GM23338 (cell line): Measurements from ENCODE around the gene EHD4. TPM values are rescaled to one million over a fixed set of nuclear protein-coding genes. Genes with fewer than 3 reads are reported as not detected.

ENCODE experiments used
- ATAC-seq: fragments of 200-7000 bp; cut with Tn5 transposase; 3 replicates; pipeline ENCODE4 v1.9.1; 2020
- DNase-seq: peaks from one replicate; pipeline ENCODE4 v3.0.0-alpha.2; 2015; ENCODE audit warnings: low spot score
- H2AFZ ChIP-seq: fragments of 200-600 bp; sonication (generic); 2 replicates; pipeline ENCODE4 v1.8.0; 2016; ENCODE audit warnings: antibody characterized with exemption, mild to moderate bottlenecking, moderate library complexity
- H3F3A ChIP-seq: fragments of 200-600 bp; sonication (generic); replicated peaks from 2 replicates; pipeline ENCODE4 v1.8.0; 2017; ENCODE audit warnings: antibody characterized with exemption, mixed run types, low read depth
- H3K27ac ChIP-seq: fragments of 200-600 bp; sonication (generic); 2 replicates; pipeline ENCODE4 v1.6.1; 2016; ENCODE audit warnings: low read depth
- H3K27me3 ChIP-seq: fragments of 200-600 bp; sonication (generic); 2 replicates; pipeline ENCODE4 v1.8.0; 2016; ENCODE audit warnings: mild to moderate bottlenecking, mixed run types, moderate library complexity; ENCODE audit not compliant: insufficient read depth
- H3K36me3 ChIP-seq: fragments of 200-600 bp; sonication (generic); 2 replicates; pipeline ENCODE4 v1.8.0; 2016; ENCODE audit warnings: mild to moderate bottlenecking; ENCODE audit not compliant: insufficient read depth
- H3K4me1 ChIP-seq: fragments of 200-600 bp; sonication (generic); 2 replicates; pipeline ENCODE4 v1.8.0; 2016; ENCODE audit warnings: mild to moderate bottlenecking, moderate library complexity; ENCODE audit not compliant: insufficient read depth
- H3K4me2 ChIP-seq: fragments of 200-600 bp; sonication (generic); 2 replicates; pipeline ENCODE4 v1.7.1; 2017; ENCODE audit warnings: mixed run types
- H3K4me3 ChIP-seq: fragments of 200-600 bp; sonication (generic); 2 replicates; pipeline ENCODE4 v1.6.1; 2016; ENCODE audit warnings: mixed run types
- H3K79me2 ChIP-seq: fragments of 200-600 bp; sonication (generic); replicated peaks from 2 replicates; pipeline ENCODE4 v1.8.0; 2017; ENCODE audit warnings: mild to moderate bottlenecking; ENCODE audit not compliant: insufficient read depth
- H3K9me2 ChIP-seq: fragments of 200-600 bp; sonication (generic); 2 replicates; pipeline ENCODE4 v1.8.0; 2017; ENCODE audit not compliant: insufficient read depth
- H4K20me1 ChIP-seq: fragments of 200-600 bp; sonication (generic); replicated peaks from 2 replicates; pipeline ENCODE4 v1.8.0; 2017; ENCODE audit warnings: mild to moderate bottlenecking; ENCODE audit not compliant: insufficient read depth
- H3K27ac Mint-ChIP-seq: 2 replicates; pipeline ENCODE4 v1.8.0; 2020; ENCODE audit warnings: inconsistent platforms, mild to moderate bottlenecking, moderate library complexity, mixed read lengths
- H3K27me3 Mint-ChIP-seq: 3 replicates; pipeline ENCODE4 v1.8.0; 2022; ENCODE audit warnings: low read depth, mild to moderate bottlenecking, moderate library complexity, mixed read lengths, inconsistent platforms; ENCODE audit not compliant: insufficient read depth, poor library complexity
- H3K36me3 Mint-ChIP-seq: 3 replicates; pipeline ENCODE4 v1.8.0; 2021; ENCODE audit warnings: low read depth, mild to moderate bottlenecking, inconsistent platforms, moderate library complexity, mixed read lengths
- H3K4me1 Mint-ChIP-seq: 3 replicates; pipeline ENCODE4 v1.8.0; 2020; ENCODE audit warnings: mild to moderate bottlenecking, inconsistent platforms, mixed read lengths
- H3K4me3 Mint-ChIP-seq: 3 replicates; pipeline ENCODE4 v1.8.0; 2021; ENCODE audit warnings: moderate library complexity, mild to moderate bottlenecking, inconsistent platforms, mixed read lengths
- H3K9me3 Mint-ChIP-seq: 3 replicates; pipeline ENCODE4 v1.8.0; 2020; ENCODE audit warnings: moderate library complexity, mild to moderate bottlenecking, inconsistent platforms, mixed read lengths
- EZH2 ChIP-seq: fragments of 200-600 bp; sonication (generic); IDR thresholded peaks from one replicate; pipeline ENCODE4 v1.8.0; 2017; ENCODE audit warnings: antibody characterized with exemption, mild to moderate bottlenecking, low read depth; ENCODE audit not compliant: unreplicated experiment
- EZH2phosphoT487 ChIP-seq: fragments of 200-600 bp; sonication (generic); IDR thresholded peaks from one replicate; pipeline ENCODE4 v1.8.1; 2018; ENCODE audit warnings: antibody characterized with exemption; ENCODE audit not compliant: unreplicated experiment
- JUNB ChIP-seq: IDR thresholded peaks from one replicate; pipeline ENCODE4 v1.6.1; 2016; ENCODE audit warnings: antibody characterized with exemption; ENCODE audit not compliant: unreplicated experiment
- STAT1 ChIP-seq: IDR thresholded peaks from one replicate; pipeline ENCODE4 v1.6.1; 2016; ENCODE audit warnings: antibody characterized with exemption; ENCODE audit not compliant: unreplicated experiment
- ZNF114 ChIP-seq: fragments of 250-450 bp; sonication (Bioruptor Pico); IDR thresholded peaks from 2 replicates; pipeline ENCODE4 v1.5.0; 2020; ENCODE audit warnings: mild to moderate bottlenecking, moderate library complexity
- ZNF331 ChIP-seq: fragments of 250-450 bp; sonication (Bioruptor Pico); IDR thresholded peaks from 2 replicates; pipeline ENCODE4 v1.5.0; 2020; ENCODE audit warnings: low read depth, mild to moderate bottlenecking, moderate library complexity
- polyA plus RNA-seq: library from polyadenylated mRNA; unstranded; fragments of >200 nt; fragmentation: Nextera tagmentation; extraction: Ambion mirVana; gene quantifications from 2 replicates; pipeline ENCODE4 v1.2.1, GENCODE V29; 2016
- total RNA-seq: library from RNA; depleted of rRNA; stranded (reverse); fragments of >200 nt; shearing (Covaris generic); gene quantifications from 2 replicates; pipeline ENCODE4 v1.2.3, GENCODE V29; 2014
- TF ChIP-seq, protein P1 (sequence below): IDR thresholded peaks from one replicate; pipeline ENCODE4 v1.6.1; 2018; ENCODE audit warnings: antibody characterized with exemption; ENCODE audit not compliant: unreplicated experiment
- TF ChIP-seq, protein P2 (sequence below), 2 experiments: fragments of 200-600 bp in 1 of 2; sonication (generic) in 1 of 2; conservative IDR thresholded peaks; 2 replicates each; pipeline versions ENCODE4 v1.5.1 to v1.6.1; 2016 to 2017; ENCODE audit warnings: antibody characterized with exemption in 2 of 2, low read depth in 2 of 2, mild to moderate bottlenecking in 2 of 2, moderate library complexity in 1 of 2
- TF ChIP-seq, protein P3 (sequence below): IDR thresholded peaks from 2 replicates; pipeline ENCODE4 v1.6.1; 2016; ENCODE audit warnings: antibody characterized with exemption

Gene EHD4
- total and polyA plus RNA-seq, 2 experiments from 2014 or later = 13.0 to 31.0 TPM

DNA sequence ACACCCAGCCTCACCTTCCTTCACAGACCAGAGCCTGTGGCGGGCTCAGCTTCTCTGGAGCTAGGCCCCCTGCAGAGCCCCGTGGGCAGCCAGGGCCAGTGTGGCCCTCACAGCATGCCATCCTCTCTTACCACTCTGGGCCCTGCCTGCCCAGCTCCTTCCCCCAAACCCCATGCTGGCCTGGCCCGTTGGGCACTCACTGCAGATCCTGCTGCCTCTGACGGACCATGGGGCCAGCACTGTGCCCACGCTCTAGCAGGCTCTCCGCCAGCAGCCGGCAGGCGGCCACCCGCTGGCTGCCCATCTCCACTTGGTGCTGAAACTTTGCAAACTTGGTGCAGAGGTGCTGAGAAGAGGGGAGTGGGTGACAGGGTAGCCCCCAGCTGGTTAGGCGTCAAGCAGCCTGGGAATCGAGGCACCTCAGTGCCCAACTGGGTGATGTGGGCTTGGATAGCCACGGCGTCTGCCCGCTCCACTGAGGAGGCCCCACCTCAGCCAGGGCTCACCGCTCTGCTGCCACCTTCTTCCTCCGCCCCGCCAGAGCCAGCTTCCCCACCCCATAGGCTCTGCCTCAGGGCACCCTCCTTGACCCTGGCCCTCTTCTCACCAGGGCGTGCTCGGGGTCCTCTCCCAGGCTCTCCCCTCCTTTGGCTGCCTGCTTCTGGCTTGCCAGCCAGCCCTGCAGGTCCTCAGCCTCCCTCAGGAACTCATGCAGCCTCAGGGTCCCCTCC lies 101.0 kb downstream of the EHD4 start:
- no peaks in the 10 kb centered on the region for H3K4me1 ChIP-seq
- ATAC-seq (no peak), DNase-seq (no peak)
- Mint-ChIP-seq H3K4me1 (no peaks in the 10 kb centered on the region; the same call in 2 of the 3 replicates), H3K36me3 (no peaks in the 10 kb centered on the region; the same call in 2 of the 3 replicates), H3K27me3 (peaks cover 20% of the 10 kb centered on the region), H3K4me3 (no peak overlapping the region), H3K27ac (no peak overlapping the region), H3K9me3 (no peaks in the 10 kb centered on the region)
- no peaks in the 10 kb centered on the region for H3F3A ChIP-seq
- TF ChIP-seq ZNF331 = no peak
- TF ChIP-seq, protein P1, sequence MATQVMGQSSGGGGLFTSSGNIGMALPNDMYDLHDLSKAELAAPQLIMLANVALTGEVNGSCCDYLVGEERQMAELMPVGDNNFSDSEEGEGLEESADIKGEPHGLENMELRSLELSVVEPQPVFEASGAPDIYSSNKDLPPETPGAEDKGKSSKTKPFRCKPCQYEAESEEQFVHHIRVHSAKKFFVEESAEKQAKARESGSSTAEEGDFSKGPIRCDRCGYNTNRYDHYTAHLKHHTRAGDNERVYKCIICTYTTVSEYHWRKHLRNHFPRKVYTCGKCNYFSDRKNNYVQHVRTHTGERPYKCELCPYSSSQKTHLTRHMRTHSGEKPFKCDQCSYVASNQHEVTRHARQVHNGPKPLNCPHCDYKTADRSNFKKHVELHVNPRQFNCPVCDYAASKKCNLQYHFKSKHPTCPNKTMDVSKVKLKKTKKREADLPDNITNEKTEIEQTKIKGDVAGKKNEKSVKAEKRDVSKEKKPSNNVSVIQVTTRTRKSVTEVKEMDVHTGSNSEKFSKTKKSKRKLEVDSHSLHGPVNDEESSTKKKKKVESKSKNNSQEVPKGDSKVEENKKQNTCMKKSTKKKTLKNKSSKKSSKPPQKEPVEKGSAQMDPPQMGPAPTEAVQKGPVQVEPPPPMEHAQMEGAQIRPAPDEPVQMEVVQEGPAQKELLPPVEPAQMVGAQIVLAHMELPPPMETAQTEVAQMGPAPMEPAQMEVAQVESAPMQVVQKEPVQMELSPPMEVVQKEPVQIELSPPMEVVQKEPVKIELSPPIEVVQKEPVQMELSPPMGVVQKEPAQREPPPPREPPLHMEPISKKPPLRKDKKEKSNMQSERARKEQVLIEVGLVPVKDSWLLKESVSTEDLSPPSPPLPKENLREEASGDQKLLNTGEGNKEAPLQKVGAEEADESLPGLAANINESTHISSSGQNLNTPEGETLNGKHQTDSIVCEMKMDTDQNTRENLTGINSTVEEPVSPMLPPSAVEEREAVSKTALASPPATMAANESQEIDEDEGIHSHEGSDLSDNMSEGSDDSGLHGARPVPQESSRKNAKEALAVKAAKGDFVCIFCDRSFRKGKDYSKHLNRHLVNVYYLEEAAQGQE = no peak
- TF ChIP-seq, protein P2, sequence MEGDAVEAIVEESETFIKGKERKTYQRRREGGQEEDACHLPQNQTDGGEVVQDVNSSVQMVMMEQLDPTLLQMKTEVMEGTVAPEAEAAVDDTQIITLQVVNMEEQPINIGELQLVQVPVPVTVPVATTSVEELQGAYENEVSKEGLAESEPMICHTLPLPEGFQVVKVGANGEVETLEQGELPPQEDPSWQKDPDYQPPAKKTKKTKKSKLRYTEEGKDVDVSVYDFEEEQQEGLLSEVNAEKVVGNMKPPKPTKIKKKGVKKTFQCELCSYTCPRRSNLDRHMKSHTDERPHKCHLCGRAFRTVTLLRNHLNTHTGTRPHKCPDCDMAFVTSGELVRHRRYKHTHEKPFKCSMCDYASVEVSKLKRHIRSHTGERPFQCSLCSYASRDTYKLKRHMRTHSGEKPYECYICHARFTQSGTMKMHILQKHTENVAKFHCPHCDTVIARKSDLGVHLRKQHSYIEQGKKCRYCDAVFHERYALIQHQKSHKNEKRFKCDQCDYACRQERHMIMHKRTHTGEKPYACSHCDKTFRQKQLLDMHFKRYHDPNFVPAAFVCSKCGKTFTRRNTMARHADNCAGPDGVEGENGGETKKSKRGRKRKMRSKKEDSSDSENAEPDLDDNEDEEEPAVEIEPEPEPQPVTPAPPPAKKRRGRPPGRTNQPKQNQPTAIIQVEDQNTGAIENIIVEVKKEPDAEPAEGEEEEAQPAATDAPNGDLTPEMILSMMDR (conservative IDR thresholded peaks at IDR 0.05; ENCODE audit: low read depth in 2 of 2) = no peak
- H3K36me3 ChIP-seq = no peaks in the 10 kb centered on the region
- no peaks in the 10 kb centered on the region for H3K9me2 ChIP-seq
- no peak overlapping the region for H3K4me3 ChIP-seq
- no peak overlapping the region for H3K27ac ChIP-seq
- H3K4me2 ChIP-seq = no peak overlapping the region
- H3K79me2 ChIP-seq = no peaks in the 10 kb centered on the region
- H2AFZ ChIP-seq = no peak overlapping the region
- H3K27me3 ChIP-seq = no peaks in the 10 kb centered on the region
- no peaks in the 10 kb centered on the region for H4K20me1 ChIP-seq

DNA sequence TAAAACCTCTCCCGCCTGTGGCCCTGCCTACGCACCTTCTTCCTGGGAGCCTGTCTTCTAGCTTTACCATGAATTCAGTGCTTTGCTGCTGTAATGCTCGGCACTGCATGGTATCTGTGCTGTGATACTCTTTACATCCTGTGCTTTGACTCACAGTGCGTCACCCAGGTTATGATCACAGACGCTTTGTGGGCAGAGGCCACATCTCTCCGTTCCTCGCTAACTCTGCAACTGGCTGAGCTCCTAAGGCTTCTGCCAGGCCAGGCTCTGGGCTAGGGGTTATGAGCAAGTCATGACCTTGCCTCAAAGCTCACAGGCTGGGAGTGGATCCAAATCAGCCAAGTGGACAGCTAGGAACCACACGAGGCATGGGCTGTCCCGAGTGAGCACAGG lies 101.7 kb downstream of the EHD4 start:
- Mint-ChIP-seq H3K4me3 (no peak overlapping the region), H3K9me3 (no peaks in the 10 kb centered on the region), H3K27me3 (peaks cover 20% of the 10 kb centered on the region), H3K36me3 (no peaks in the 10 kb centered on the region; the same call in 2 of the 3 replicates), H3K27ac (no peak overlapping the region), H3K4me1 (no peaks in the 10 kb centered on the region; the same call in 2 of the 3 replicates)
- Histone ChIP-seq H3K36me3 (no peaks in the 10 kb centered on the region), H3K4me2 (no peak overlapping the region), H3K4me3 (no peak overlapping the region), H3K4me1 (no peaks in the 10 kb centered on the region), H3K27ac (no peak overlapping the region), H2AFZ (no peak overlapping the region), H4K20me1 (no peaks in the 10 kb centered on the region), H3F3A (no peaks in the 10 kb centered on the region), H3K27me3 (no peaks in the 10 kb centered on the region), H3K79me2 (no peaks in the 10 kb centered on the region), H3K9me2 (no peaks in the 10 kb centered on the region)
- DNase-seq (no peak), ATAC-seq (no peak)
- TF ChIP-seq EZH2 (no peak), ZNF114 (CRISPR knock-in tag) (no peak), STAT1 (no peak), EZH2phosphoT487 (no peak), ZNF331 (no peak), JUNB (no peak)
- TF ChIP-seq, protein P3, sequence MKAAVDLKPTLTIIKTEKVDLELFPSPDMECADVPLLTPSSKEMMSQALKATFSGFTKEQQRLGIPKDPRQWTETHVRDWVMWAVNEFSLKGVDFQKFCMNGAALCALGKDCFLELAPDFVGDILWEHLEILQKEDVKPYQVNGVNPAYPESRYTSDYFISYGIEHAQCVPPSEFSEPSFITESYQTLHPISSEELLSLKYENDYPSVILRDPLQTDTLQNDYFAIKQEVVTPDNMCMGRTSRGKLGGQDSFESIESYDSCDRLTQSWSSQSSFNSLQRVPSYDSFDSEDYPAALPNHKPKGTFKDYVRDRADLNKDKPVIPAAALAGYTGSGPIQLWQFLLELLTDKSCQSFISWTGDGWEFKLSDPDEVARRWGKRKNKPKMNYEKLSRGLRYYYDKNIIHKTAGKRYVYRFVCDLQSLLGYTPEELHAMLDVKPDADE = no peak
